Measurements from ENCODE around the gene MRPL49.
A peak's percentile ranks its signal among the peaks of the same experiment; 100 is the strongest.
"Not testable (repeated sequence)": the region's sequence is repeated elsewhere in the genome, so short reads cannot be mapped to it uniquely, and the experiment has no call there.

Gene MRPL49

GRCh38 chr11:65136515-65137096 lies 14.5 kb downstream of the MRPL49 start:
- Histone ChIP-seq H3K27ac (ENCODE audit: insufficient read depth in 1 of 2, low read depth in 1 of 2, low read length in 2 of 2, poor library complexity in 1 of 2, severe bottlenecking in 2 of 2) (peak overlapping the region in 1 of 2 experiments; percentile 5), H3K4me3 (ENCODE audit: control insufficient read depth in 1 of 7, extremely low read depth in 1 of 7, insufficient read depth in 4 of 7, low read depth in 2 of 7, low read length in 6 of 7) (no peak overlapping the region), H3K9me3 (ENCODE audit: control extremely low read depth in 1 of 5, control insufficient read depth in 4 of 5, insufficient read depth in 2 of 5, low read depth in 1 of 5, low read length in 4 of 5) (no peaks in the 10 kb centered on the region), H3K4me1 (ENCODE audit: control extremely low read depth in 1 of 4, control insufficient read depth in 4 of 4, insufficient read depth in 4 of 4, low read length in 3 of 4) (peaks cover 8 to 40% (median 34%) of the 10 kb centered on the region in 4 experiments), H3K27me3 (replicated peaks in 2 of 5; ENCODE audit: control insufficient read depth in 4 of 5, insufficient read depth in 5 of 5, low read length in 4 of 5) (no peaks in the 10 kb centered on the region), H3K36me3 (ENCODE audit: control insufficient read depth in 4 of 4, insufficient read depth in 4 of 4, low read length in 3 of 4) (peaks cover 4 to 14% (median 6%) of the 10 kb centered on the region in 4 experiments)
- WGBS (ENCODE audit: insufficient coverage) = 96% methylated on average over 15 of the region's 15 CpGs
- no peak for DNase-seq
- POLR2A ChIA-PET = interaction anchor here (2.8 to 3.5 kb wide), 3 partner anchors 12 to 33 kb away, joined by 22 to 26 read pairs (median 26); partner anchors contain the start of genes SPDYC and ZNHIT2
- CTCF ChIA-PET = interaction anchor here (0.6 to 5.6 kb wide), 11 partner anchors 11 to 61 kb away, joined by 3 to 55 read pairs (median 6); partner anchors contain the start of genes CAPN1, FAU, MRPL49 and SPDYC

GRCh38 chr11:65141896-65142494 lies 19.9 kb downstream of the MRPL49 start:
- no peaks in the 10 kb centered on the region for H3K4me1 ChIP-seq (ENCODE audit: control extremely low read depth in 1 of 4, control insufficient read depth in 4 of 4, insufficient read depth in 4 of 4, low read length in 3 of 4)
- no peaks in the 10 kb centered on the region for H3K27me3 ChIP-seq (replicated peaks in 2 of 5; ENCODE audit: control insufficient read depth in 4 of 5, insufficient read depth in 5 of 5, low read length in 4 of 5)
- no peak overlapping the region for H3K27ac ChIP-seq (ENCODE audit: insufficient read depth in 1 of 2, low read depth in 1 of 2, low read length in 2 of 2, poor library complexity in 1 of 2, severe bottlenecking in 2 of 2)
- ChIA-PET CTCF (interaction anchor here (1.5 kb wide), 1 partner anchor 27 kb away, joined by 4 read pairs; no protein-coding TSS in a partner anchor), POLR2A (no interaction called here)
- WGBS (ENCODE audit: insufficient coverage) = 97% methylated on average over 6 of the region's 7 CpGs
- no peaks in the 10 kb centered on the region for H3K36me3 ChIP-seq (ENCODE audit: control insufficient read depth in 4 of 4, insufficient read depth in 4 of 4, low read length in 3 of 4)
- DNase-seq = no peak
- H3K9me3 ChIP-seq (ENCODE audit: control extremely low read depth in 1 of 5, control insufficient read depth in 4 of 5, insufficient read depth in 2 of 5, low read depth in 1 of 5, low read length in 4 of 5) = no peaks in the 10 kb centered on the region
- H3K4me3 ChIP-seq (ENCODE audit: control insufficient read depth in 1 of 7, extremely low read depth in 1 of 7, insufficient read depth in 4 of 7, low read depth in 2 of 7, low read length in 6 of 7) = no peak overlapping the region

- WGBS (ENCODE audit: insufficient coverage) = no CpG with 5 or more reads among the region's 2 CpGs
- CTCF ChIA-PET = interaction anchor here (0.7 to 5.4 kb wide), 8 partner anchors 12 to 56 kb away, joined by 3 to 55 read pairs (median 3); partner anchors contain the start of genes CAPN1, SPDYC and SYVN1
- peaks cover 13 to 41% (median 38%) of the 10 kb centered on the region in 4 experiments for H3K4me1 ChIP-seq (ENCODE audit: control extremely low read depth in 1 of 4, control insufficient read depth in 4 of 4, insufficient read depth in 4 of 4, low read length in 3 of 4)
- peaks cover 0 to 4% (median 2%) of the 10 kb centered on the region in 5 experiments for H3K9me3 ChIP-seq (ENCODE audit: control extremely low read depth in 1 of 5, control insufficient read depth in 4 of 5, insufficient read depth in 2 of 5, low read depth in 1 of 5, low read length in 4 of 5)
- H3K27ac ChIP-seq (ENCODE audit: insufficient read depth in 1 of 2, low read depth in 1 of 2, low read length in 2 of 2, poor library complexity in 1 of 2, severe bottlenecking in 2 of 2) = no peak overlapping the region
- H3K4me3 ChIP-seq (ENCODE audit: control insufficient read depth in 1 of 7, extremely low read depth in 1 of 7, insufficient read depth in 4 of 7, low read depth in 2 of 7, low read length in 6 of 7) = no peak overlapping the region
- DNase-seq = no peak
- POLR2A ChIA-PET = interaction anchor here (0.8 to 3.9 kb wide), 2 partner anchors 12 to 33 kb away, joined by 3 to 26 read pairs; partner anchors contain the start of gene SYVN1
- H3K36me3 ChIP-seq (ENCODE audit: control insufficient read depth in 4 of 4, insufficient read depth in 4 of 4, low read length in 3 of 4) = no peaks in the 10 kb centered on the region
- no peaks in the 10 kb centered on the region for H3K27me3 ChIP-seq (replicated peaks in 2 of 5; ENCODE audit: control insufficient read depth in 4 of 5, insufficient read depth in 5 of 5, low read length in 4 of 5)
These were observed 25.4 kb downstream of the MRPL49 start for GRCh38 chr11:65147352-65148075.

- CTCF ChIA-PET = interaction anchor here (0.7 to 5.4 kb wide), 7 partner anchors 13 to 262 kb away, joined by 3 to 55 read pairs (median 3); partner anchors contain the start of genes CAPN1 and SYVN1
These were observed 26.5 kb downstream of the MRPL49 start for GRCh38 chr11:65148657-65149056.

GRCh38 chr11:65150131-65150508 lies 28.0 kb downstream of the MRPL49 start:
- H3K36me3 ChIP-seq (ENCODE audit: control insufficient read depth in 4 of 4, insufficient read depth in 4 of 4, low read length in 3 of 4); H3K9me3 ChIP-seq (ENCODE audit: control extremely low read depth in 1 of 5, control insufficient read depth in 4 of 5, insufficient read depth in 2 of 5, low read depth in 1 of 5, low read length in 4 of 5); DNase-seq; H3K27me3 ChIP-seq (replicated peaks in 2 of 5; ENCODE audit: control insufficient read depth in 4 of 5, insufficient read depth in 5 of 5, low read length in 4 of 5): not testable (repeated sequence)
- Histone ChIP-seq H3K4me1 (ENCODE audit: control extremely low read depth in 1 of 4, control insufficient read depth in 4 of 4, insufficient read depth in 4 of 4, low read length in 3 of 4) (peaks cover 13 to 46% (median 44%) of the 10 kb centered on the region in 4 experiments), H3K27ac (ENCODE audit: insufficient read depth in 1 of 2, low read depth in 1 of 2, low read length in 2 of 2, poor library complexity in 1 of 2, severe bottlenecking in 2 of 2) (peak overlapping the region; percentile 80 to 90), H3K4me3 (ENCODE audit: control insufficient read depth in 1 of 7, extremely low read depth in 1 of 7, insufficient read depth in 4 of 7, low read depth in 2 of 7, low read length in 6 of 7) (peak overlapping the region in 3 of 7 experiments; percentile 1 to 17 (median 8))
- ChIA-PET CTCF (interaction anchor here (1.0 to 5.4 kb wide), 3 partner anchors 13 to 35 kb away, joined by 3 to 55 read pairs (median 4); partner anchors contain the start of gene SYVN1), POLR2A (interaction anchor here (1.1 to 3.9 kb wide), 2 partner anchors 15 to 21 kb away, joined by 6 to 26 read pairs; partner anchors contain the start of gene SYVN1)
- WGBS (ENCODE audit: insufficient coverage) = 90% methylated on average over 6 of the region's 10 CpGs

More at GRCh38 chr11:65148657-65149056, 26.5 kb downstream of the MRPL49 start:
- POLR2A ChIA-PET = interaction anchor here (0.7 to 3.9 kb wide), 3 partner anchors 13 to 32 kb away, joined by 3 to 26 read pairs (median 4); partner anchors contain the start of gene SYVN1
- Histone ChIP-seq H3K36me3 (ENCODE audit: control insufficient read depth in 4 of 4, insufficient read depth in 4 of 4, low read length in 3 of 4) (no peaks in the 10 kb centered on the region), H3K27ac (ENCODE audit: insufficient read depth in 1 of 2, low read depth in 1 of 2, low read length in 2 of 2, poor library complexity in 1 of 2, severe bottlenecking in 2 of 2) (no peak overlapping the region), H3K9me3 (ENCODE audit: control extremely low read depth in 1 of 5, control insufficient read depth in 4 of 5, insufficient read depth in 2 of 5, low read depth in 1 of 5, low read length in 4 of 5) (peaks cover 0 to 4% (median 2%) of the 10 kb centered on the region in 5 experiments), H3K27me3 (replicated peaks in 2 of 5; ENCODE audit: control insufficient read depth in 4 of 5, insufficient read depth in 5 of 5, low read length in 4 of 5) (no peaks in the 10 kb centered on the region), H3K4me3 (ENCODE audit: control insufficient read depth in 1 of 7, extremely low read depth in 1 of 7, insufficient read depth in 4 of 7, low read depth in 2 of 7, low read length in 6 of 7) (no peak overlapping the region), H3K4me1 (ENCODE audit: control extremely low read depth in 1 of 4, control insufficient read depth in 4 of 4, insufficient read depth in 4 of 4, low read length in 3 of 4) (peaks cover 13 to 46% (median 44%) of the 10 kb centered on the region in 4 experiments)
- WGBS (ENCODE audit: insufficient coverage) = 100% methylated on average over 2 of the region's 5 CpGs
- no peak for DNase-seq

GRCh38 chr11:65150509-65151299 lies 28.6 kb downstream of the MRPL49 start:
- Histone ChIP-seq H3K27me3 (replicated peaks in 2 of 5; ENCODE audit: control insufficient read depth in 4 of 5, insufficient read depth in 5 of 5, low read length in 4 of 5) (no peaks in the 10 kb centered on the region), H3K4me1 (ENCODE audit: control extremely low read depth in 1 of 4, control insufficient read depth in 4 of 4, insufficient read depth in 4 of 4, low read length in 3 of 4) (peaks cover 13 to 46% (median 44%) of the 10 kb centered on the region in 4 experiments), H3K27ac (ENCODE audit: insufficient read depth in 1 of 2, low read depth in 1 of 2, low read length in 2 of 2, poor library complexity in 1 of 2, severe bottlenecking in 2 of 2) (peak overlapping the region; percentile 80 to 90), H3K9me3 (ENCODE audit: control extremely low read depth in 1 of 5, control insufficient read depth in 4 of 5, insufficient read depth in 2 of 5, low read depth in 1 of 5, low read length in 4 of 5) (peaks cover 0 to 4% (median 2%) of the 10 kb centered on the region in 5 experiments), H3K36me3 (ENCODE audit: control insufficient read depth in 4 of 4, insufficient read depth in 4 of 4, low read length in 3 of 4) (no peaks in the 10 kb centered on the region), H3K4me3 (ENCODE audit: control insufficient read depth in 1 of 7, extremely low read depth in 1 of 7, insufficient read depth in 4 of 7, low read depth in 2 of 7, low read length in 6 of 7) (peak overlapping the region in 5 of 7 experiments; percentile 5 to 59 (median 45))
- ChIA-PET CTCF (interaction anchor here (0.6 to 5.4 kb wide), 8 partner anchors 15 to 40 kb away, joined by 3 to 55 read pairs (median 4); partner anchors contain the start of genes SPDYC and SYVN1), POLR2A (interaction anchor here (1.1 to 3.9 kb wide), 3 partner anchors 15 to 22 kb away, joined by 6 to 26 read pairs (median 7); partner anchors contain the start of gene SYVN1)
- DNase-seq = peak; percentile 97 to 99 (median 99)
- 7% methylated on average over 7 of the region's 12 CpGs for WGBS (ENCODE audit: insufficient coverage)

All from common myeloid progenitor, CD34-positive (primary cell).